Fibroblast of mammary gland (primary cell): Measurements from ENCODE around the gene TBXAS1.

ENCODE experiments used
- DNase-seq: peaks from one replicate; pipeline ENCODE4 v3.0.0-alpha.2; 2010; ENCODE audit warnings: low read depth
- H3K4me3 ChIP-seq: 2 replicates; pipeline ENCODE4 v1.5.1; 2011; ENCODE audit warnings: low read depth, mild to moderate bottlenecking, low read length, moderate library complexity; ENCODE audit not compliant: control insufficient read depth
- CTCF ChIP-seq: conservative IDR thresholded peaks from 2 replicates; pipeline ENCODE4 v1.5.1; 2011; ENCODE audit warnings: low read depth, low read length, inconsistent platforms; ENCODE audit not compliant: control insufficient read depth, insufficient read depth

Gene TBXAS1

GRCh38 chr7:139987691-139988516, 158.8 kb downstream of the TBXAS1 start:
- no peak for DNase-seq
- H3K4me3 ChIP-seq = no peak overlapping the region
- no peak for TF ChIP-seq CTCF

GRCh38 chr7:139989366-139990141, 160.5 kb downstream of the TBXAS1 start:
- H3K4me3 ChIP-seq = no peak overlapping the region
- no peak for DNase-seq
- no peak for TF ChIP-seq CTCF

- DNase-seq = no peak
- TF ChIP-seq CTCF = no peak
- H3K4me3 ChIP-seq = no peak overlapping the region
Measured at GRCh38 chr7:139990142-139990535, 161.1 kb downstream of the TBXAS1 start.

GRCh38 chr7:139990571-139991268, 161.7 kb downstream of the TBXAS1 start:
- no peak for TF ChIP-seq CTCF
- H3K4me3 ChIP-seq = no peak overlapping the region
- DNase-seq = no peak

- no peak overlapping the region for H3K4me3 ChIP-seq
- TF ChIP-seq CTCF = no peak
- DNase-seq = no peak
Measured at GRCh38 chr7:139991269-139991666, 162.2 kb downstream of the TBXAS1 start.

GRCh38 chr7:139991911-139992310, 162.8 kb downstream of the TBXAS1 start:
- TF ChIP-seq CTCF = no peak

More at GRCh38 chr7:139991911-139992310, 162.8 kb downstream of the TBXAS1 start:
- no peak for DNase-seq
- H3K4me3 ChIP-seq = no peak overlapping the region
